NCI-H2029 (cell line): Measurements from ENCODE around the gene NPR1.

ENCODE experiments used
- DNase-seq: peaks from one replicate; lab custom pipeline; 2025; lab: John Stamatoyannopoulos, UW

Gene NPR1

DNA sequence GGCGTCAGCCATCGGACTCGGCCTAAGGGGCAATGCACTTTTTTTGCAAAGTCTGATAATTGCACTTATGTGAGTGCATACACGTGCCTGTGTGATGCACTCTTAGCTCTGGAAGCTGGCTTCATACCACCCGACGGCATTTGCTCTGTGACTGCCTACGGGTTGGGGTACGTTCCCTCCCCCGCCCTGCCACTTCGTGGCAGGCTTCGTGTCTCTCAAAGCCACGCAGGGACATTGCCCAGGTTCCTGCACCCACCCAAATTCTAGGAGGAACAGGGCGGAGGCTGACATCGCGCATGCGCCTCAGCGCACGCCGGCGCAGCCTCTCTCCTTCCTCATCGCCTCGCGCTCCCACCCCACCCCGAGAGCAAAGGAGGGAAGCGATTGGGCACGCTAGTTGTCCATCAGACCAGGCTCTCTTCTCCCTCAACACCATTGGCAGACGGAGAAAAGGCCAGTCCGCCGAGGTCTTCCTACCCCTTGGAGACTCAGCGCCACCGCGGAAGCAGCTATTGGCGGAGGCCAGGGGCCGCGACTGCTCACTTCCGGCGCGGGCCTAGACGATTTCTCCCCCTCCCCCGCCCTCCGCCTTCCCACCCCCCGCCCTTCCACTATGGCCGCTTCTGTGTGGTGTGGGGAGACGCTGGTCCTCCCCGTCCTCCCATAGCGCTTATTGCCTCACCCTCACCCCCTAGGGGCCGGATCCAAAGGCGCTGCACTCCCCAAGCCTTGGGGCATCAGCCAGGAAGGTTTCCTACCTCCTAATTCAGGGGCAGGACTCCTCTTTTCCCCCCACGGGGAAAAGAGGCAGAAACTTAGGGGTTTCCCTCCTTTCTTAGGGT is 49.2 kb downstream of the NPR1 start, which contains the start of gene INTS3:
Gene INTS3 (plus strand): TSS at position 588 of the 842 bp plus-strand sequence. CDS start 585 bp downstream, outside the sequence.
- DNase-seq: peak; percentile 99

DNA sequence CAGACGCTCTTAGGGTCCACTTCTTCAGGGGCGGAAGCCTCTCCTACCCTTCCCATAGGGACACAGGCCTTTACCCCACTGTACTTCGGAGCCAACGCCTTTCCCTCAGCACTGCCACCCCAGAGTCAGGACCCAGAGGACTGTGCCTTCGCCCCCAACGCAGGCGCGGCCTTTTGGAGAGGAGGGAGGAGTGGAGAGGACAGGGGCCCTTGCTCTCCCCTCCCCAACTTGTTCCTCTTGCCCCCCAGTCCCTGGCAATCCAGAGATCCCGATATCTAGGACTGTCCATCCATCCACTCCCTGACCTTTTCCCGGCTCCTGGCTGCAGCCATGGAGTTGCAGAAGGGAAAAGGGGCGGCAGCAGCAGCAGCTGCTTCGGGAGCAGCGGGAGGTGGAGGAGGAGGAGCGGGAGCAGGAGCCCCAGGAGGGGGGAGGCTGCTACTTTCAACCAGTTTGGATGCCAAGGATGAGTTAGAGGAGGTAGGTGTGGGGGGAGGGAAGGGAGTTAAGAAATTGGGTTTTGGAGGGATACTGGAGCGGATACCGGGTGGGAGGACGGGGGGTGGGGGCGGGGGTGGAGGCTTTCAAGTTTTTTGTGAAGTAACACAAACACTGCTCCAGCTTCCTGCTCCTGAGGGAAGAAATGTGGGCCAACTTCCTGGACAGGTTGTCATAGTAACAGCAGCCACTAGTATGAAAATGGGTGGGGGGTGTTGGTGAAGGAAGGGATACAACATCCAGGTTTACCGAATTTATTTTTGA is 50.0 kb downstream of the NPR1 start:
- peak; percentile 37 for DNase-seq

- no peak for DNase-seq
Measured at GRCh38 chr1:153730468-153730988, 52.0 kb downstream of the NPR1 start.

DNA sequence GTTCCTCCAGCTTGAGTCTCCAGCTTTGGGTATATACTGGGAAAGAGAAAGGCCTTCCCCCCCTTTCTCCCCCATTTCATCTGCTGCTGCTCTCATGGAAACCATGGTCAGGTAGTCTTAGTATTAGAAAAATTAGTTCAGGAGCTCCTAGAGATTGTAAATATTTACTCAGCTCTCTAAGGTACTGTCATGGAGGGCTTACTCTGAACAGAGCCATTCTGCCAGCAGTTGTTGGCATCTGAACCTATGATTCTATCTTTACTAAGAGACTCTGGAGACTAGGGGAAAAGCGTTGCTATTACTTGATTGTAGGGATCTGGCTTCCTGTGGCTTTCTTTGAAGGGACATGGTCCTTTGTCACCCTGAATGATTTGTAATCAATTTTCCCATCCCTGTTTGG is 55.5 kb downstream of the NPR1 start:
- peak; percentile 83 for DNase-seq

- no peak for DNase-seq
Measured at GRCh38 chr1:153734396-153735089, 56.1 kb downstream of the NPR1 start.

DNA sequence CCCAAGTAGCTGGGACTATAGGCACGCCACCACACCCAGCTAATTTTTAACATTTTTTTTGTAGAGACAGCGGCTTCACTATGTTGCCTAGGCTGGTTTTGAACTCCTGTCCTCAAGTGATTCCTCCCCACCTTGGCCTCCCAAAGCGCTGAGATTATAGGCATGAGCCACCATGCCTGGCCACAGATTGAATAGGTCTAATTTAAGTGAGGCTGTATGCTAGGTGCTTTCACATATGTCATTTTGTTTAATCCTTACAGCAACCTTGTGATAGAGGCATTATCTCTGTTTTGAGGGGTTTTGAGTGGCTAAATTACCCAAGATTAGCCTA is 56.6 kb downstream of the NPR1 start:
- no peak for DNase-seq

- no peak for DNase-seq
Measured at GRCh38 chr1:153741986-153742385, 63.5 kb downstream of the NPR1 start.

- DNase-seq: no peak
Measured at GRCh38 chr1:153742411-153743142, 64.1 kb downstream of the NPR1 start.
